HG03571 (cell line): ENCODE measurements around the gene ST6GALNAC6.

Experiments
- ATAC-seq: cut with Tn5 transposase; IDR thresholded peaks from one replicate; pipeline ENCODE4 v1.9.1; 2021; ENCODE audit not compliant: unreplicated experiment

Gene ST6GALNAC6

GRCh38 chr9:127934986-127935385 lies 35.6 kb upstream of the ST6GALNAC6 start:
- ATAC-seq = no peak

- ATAC-seq = no peak
Observed at GRCh38 chr9:127934248-127934647, 34.8 kb upstream of the ST6GALNAC6 start.

DNA sequence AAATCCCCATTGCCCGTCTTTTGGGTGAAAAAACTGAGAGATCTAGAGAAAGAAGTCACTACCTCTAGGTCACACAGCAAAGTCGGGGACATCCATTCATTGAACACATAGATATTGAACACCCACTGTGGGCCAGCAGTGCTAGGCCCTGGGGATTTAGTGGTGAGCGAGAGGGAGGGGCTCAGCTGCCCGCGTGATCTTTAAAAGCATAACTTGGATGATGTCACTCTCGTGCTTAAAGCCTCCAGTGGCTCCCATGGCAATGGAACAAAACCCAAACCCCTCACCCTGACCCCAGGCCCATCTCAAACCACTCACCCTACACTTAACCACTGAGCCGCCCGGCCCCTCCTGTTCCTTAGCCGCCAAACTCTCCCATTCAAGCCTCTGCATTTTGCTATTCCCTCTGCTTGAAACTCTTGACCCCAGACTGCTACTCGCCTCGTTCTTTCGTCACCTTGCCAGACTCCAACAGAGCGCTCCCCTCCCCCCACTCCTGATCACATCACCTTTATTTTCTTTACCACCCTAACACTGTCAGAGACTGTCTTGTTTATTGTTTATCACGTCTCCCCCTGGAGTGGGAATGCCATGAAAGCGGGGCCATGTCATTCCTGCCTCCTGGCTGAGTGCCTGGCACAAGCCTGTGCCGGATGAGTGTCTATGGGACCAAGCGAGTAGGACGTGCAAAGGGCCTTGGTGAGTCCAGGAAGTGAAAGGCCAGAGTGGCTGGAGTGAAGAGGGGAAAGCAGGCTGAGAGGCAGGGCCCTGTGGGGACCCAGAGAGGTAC lies 31.9 kb upstream of the ST6GALNAC6 start:
- peak; percentile 33 for ATAC-seq

DNA sequence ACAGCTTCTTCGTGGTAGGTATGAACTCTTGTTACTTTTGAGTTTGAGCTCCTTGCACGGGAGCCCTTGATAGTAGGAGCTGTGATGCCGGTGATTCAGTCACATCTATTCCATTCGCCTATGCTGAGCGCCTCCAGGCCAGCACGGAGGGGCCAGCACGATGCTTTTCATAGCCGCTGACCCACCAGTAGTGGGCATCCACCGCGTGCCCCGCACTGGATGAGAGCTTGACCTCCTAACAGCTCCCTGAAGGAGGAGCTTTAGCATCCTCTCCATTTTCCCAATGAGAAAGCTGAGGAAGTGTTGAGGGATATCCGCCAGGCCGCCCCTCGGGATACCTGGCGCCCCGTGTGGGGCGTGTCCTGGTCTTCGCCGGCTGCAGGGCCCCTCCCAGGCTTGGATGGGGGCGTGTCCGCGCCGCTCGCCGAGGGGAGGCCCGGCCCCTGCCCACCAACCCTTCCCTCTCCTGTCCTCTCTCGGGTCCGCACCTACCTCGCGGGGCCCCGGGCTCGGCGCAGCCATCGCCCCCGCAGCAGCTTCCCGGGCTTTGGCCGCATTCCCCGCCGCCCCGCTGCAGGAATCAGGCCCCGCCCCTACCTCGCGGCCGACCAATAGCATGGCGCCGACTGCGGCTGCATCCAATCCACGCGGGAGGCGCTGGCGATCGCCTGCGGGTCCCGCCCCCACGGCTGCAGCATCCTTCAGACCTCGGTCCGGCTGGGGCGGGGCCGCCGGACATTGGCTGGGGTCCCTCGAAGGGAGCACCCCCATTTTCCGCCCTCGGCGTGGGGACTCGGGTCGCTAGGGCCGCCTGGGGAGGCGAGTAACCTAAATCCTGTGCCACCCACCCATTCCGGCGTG lies 31.1 kb upstream of the ST6GALNAC6 start, which contains the start of gene PIP5KL1:
TSS of gene PIP5KL1 (minus strand) at position 547 of the 861 bp plus-strand sequence. CDS start at position 522, 25 bp downstream.
- peak; percentile 65 for ATAC-seq

DNA sequence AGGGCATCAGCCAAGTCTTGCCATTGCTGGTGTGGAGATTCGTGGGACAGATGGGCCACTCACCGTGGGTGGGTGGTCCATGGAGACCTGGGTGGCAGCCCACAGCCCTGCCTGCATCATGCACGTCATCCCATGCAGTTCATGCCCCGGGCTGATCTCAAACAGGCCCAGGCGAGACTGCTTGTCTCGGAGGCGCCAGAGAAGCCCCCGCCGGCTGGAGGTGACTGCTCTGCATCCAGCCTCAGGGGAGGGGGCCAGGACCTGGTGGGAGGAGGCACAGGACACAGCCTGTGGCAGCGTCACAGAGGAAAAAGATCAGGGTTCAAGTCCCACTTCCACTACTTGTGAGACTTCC lies 30.2 kb upstream of the ST6GALNAC6 start:
- ATAC-seq = no peak

- ATAC-seq = no peak
Observed at GRCh38 chr9:127928676-127929624, 29.5 kb upstream of the ST6GALNAC6 start.

DNA sequence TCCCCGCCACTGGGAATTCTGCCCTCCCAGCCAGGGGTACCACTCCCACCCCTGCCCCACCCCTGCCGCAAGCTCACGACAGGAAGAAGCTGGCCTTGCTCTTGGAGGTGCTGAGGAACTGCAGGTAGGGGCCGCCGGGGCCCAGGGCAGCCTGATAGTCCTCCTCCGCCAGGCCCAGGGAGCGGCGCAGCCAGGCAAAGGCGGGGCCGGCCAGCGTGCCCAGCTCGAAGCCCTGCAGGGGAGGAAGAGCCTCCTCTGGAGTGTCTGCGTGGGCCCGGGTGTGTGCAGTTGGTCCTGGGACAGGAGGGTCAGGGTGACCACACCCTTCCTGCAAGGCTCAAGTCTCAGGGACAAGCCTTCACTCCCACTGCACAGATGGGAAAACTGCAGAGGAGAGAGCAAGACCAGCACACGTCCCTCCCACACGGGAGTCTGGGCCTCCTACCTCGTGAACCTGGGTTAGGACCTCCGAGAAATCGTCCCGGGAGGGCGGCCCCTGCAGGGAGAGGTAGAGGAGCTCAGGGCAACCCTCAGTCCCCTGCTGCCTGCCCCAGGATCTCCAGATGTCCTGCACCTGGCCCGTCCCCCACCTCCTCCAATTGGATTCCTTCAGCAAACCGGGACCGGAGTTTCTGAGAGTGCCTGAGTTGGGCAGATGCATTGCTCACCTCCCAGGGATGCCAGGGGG lies 28.7 kb upstream of the ST6GALNAC6 start:
- ATAC-seq = no peak

DNA sequence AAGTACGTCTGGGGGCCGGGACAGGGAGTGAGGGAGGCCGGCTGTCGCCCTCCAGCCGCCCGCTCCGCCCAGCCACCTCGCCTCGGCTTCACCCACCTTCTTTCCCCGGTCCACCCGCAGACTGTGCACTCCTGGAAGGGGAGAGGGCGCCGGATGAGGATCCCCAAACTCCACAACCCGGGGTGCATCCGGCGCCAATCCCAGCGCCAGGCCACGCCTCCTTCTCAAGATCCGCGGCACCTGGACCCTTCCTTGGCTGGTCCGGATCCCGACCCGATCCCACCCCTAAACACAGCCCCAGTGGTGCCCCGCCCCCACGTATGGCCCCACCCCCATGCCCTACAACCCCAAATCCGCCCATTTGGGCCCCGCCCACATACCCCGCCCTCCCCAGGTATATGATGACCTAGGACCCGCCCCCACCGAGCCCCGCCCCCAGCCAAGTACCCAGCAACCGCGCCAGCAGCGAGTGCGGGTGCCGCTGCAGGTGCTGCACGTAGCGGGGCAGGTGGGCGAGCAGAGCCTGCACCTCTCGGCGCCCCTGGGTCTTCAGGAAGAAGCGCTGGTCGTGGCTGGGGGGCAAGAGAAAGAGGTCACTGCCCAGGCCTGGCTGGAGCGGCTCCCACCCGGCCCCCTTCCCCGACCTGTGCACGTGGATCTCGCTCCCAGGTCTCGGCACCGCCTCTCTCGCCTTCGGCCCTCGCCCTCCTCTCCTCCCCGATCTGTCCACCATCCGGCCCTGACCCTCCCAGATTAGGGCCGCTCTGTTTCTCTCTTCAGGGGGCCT lies 28.0 kb upstream of the ST6GALNAC6 start:
- no peak for ATAC-seq

DNA sequence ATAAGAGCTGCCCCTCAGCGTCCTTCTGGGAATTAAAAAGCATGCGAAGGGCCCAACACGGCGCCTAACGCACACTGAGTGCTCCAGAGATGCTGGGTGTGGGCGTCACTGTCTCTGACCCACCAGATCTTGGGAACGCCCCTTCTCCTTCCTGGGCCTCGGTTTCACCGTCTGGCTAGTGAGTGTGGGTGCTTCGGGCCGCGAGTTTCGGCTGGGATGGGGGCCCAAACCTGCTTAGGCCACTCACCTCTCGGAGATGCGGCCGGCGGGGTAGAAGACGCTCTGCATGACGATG lies 27.4 kb upstream of the ST6GALNAC6 start:
- no peak for ATAC-seq

DNA sequence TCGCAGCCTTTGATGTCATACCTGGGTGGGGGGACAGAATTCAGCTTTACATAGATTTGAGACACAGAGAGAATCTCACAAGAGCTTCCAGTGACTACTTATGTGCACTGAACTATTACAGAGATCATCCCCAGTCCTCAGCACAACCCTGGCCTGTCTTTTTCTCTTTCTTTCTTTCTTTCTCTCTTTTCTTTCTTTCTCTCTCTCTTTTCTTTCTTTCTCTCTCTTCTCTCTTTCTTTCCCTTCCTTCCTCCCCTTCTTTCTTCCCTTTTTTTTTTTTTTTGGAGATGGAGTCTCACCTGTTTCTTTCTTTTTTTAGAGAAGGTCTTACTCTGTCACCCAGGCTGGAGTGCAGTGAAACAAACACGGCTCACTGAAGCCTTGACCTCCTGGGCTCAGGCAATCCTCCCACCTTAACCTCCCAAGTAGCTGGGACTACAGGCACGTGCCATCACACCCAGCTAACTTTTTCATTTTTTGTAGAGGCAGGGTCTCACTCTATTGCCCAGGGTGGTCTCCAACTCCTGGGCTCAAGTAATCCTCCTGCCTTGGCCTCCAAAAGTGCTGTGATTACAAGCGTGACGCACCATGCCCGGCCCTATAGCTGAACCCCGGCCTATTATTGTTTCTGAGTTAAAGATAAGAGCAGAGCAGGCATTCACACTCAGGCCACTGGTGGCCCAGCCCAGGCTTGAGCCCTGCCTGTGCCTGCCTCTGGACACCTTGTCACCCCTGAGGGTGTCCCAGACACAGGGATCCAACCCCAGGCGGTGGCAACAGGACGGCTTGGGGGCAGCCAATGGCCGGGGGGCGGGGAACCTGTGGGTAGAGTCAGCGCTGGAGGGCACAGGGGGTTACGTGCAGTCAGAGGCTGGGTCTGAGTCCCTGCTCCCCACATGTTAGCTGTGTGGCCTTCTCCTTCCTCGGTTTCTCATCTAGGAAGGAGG lies 26.8 kb upstream of the ST6GALNAC6 start:
- ATAC-seq = no peak

DNA sequence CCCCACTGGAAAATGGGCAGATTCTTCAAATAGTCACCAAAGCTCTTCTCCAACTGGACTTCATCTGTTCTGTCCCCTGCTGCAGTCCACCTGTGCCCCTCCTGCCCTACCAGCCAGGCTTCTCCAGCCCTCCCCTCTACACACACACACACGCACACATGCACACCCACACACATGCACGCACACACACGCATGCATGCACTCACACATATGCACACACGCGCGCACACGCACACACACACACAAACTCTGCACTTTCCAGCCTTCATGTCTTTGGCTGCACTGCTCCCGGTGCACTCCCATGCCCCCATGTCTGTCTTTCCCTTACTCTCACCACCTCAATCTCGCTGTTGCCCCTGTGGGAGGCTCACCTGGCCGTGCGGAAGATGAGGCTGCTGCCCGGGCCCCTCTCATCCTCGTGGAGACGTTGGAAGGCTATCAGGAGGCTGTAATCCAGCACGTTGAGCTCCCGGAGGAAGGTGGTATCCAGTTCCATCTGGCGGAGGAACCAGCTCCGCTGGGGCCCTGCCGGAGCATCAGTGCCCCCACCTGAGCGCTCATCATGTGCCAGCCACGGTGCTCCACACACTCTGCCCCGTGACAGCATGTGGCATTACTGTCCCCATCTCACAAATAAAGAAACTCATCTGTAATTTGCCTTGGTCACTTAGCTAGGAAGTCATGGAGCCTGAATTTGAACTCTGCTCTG lies 25.5 kb upstream of the ST6GALNAC6 start:
- ATAC-seq = no peak

GRCh38 chr9:127923771-127924170 lies 24.4 kb upstream of the ST6GALNAC6 start:
- no peak for ATAC-seq

- no peak for ATAC-seq
Observed at GRCh38 chr9:127923046-127923445, 23.6 kb upstream of the ST6GALNAC6 start.

DNA sequence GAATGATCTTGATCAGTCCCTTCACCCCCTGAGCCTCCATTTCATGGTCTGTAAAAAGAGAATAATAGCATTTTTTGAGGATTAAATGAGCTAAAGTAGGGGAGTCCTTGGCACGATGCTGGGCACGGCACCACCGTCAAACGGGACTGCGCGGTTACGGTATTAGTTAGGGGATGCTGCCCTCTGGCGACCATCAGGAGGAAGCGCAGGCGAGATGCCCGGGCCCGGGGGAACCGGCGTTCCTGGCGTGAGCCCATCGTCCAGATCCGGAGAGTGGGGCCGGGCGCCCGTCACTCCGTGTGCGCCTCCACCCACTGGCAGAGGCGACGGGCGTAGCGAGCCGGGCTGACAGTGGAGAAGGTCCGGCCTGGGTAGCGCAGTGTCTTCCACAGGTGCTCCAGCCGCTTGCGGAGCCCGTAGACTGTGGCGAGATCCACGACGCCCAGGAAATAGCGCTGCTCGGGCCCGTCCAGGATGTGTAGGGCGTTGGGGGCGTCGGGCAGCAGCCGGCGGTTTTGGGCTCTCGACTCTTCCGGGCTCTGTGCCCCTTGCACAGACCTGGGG lies 22.2 kb upstream of the ST6GALNAC6 start:
- ATAC-seq = no peak

GRCh38 chr9:127920794-127921193 lies 21.4 kb upstream of the ST6GALNAC6 start:
- ATAC-seq = no peak

- ATAC-seq = no peak
Observed at GRCh38 chr9:127919253-127919815, 19.9 kb upstream of the ST6GALNAC6 start.
